Stromal cell of bone marrow (primary cell): ENCODE data around the gene C6orf47.

Source experiments
- DNase-seq: peaks from one replicate; pipeline ENCODE4 v3.0.0-alpha.2; 2012; ENCODE audit warnings: low read depth

C6orf47 gene

GRCh38 chr6:31614684-31615578, 45.6 kb downstream of the C6orf47 start, which contains the start of gene AIF1:
Gene AIF1 (plus strand): TSS chr6:31615234. CDS start chr6:31615330, 96 bp downstream.
- DNase-seq = no peak

DNA sequence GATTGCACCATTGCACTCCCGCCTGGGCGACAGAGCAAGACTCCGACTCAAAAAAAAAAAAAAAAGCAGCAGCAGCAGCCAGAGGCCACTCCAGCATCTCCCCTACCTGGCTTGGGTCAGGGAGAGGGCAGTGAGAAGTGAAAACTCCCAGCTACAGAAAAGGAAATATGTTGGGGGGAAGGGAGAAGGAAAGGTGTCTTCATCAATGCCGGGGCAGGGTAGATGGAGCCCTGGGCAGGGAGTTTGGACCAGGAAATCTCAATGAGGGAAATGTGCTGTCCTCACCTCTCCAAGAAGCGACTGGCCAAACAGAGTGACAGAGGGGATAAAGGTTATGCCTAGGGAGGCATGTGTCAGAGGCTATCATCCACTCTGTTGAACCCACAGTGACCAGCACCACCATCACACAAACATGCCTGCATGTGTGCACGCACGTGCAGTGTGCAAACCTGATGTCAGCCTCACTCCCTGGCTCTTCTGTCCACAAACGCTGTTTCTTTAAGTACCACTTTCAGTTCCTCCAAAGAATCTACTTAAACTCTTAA, 46.4 kb downstream of the C6orf47 start:
- no peak for DNase-seq

GRCh38 chr6:31610968-31611367, 49.6 kb downstream of the C6orf47 start:
- DNase-seq = no peak

GRCh38 chr6:31609519-31610406, 50.8 kb downstream of the C6orf47 start:
- DNase-seq = no peak
